ENCODE measurements around the gene GNLY. TPM values are rescaled to one million over a fixed set of nuclear protein-coding genes. Genes with fewer than 3 reads are reported as not detected.
A peak's percentile ranks its signal among the peaks of the same experiment; 100 is the strongest.

Gene GNLY
- total and polyA plus RNA-seq, 5 donors from 2014 or later = 2.4 to 10.9 (median 8.7) TPM

DNA sequence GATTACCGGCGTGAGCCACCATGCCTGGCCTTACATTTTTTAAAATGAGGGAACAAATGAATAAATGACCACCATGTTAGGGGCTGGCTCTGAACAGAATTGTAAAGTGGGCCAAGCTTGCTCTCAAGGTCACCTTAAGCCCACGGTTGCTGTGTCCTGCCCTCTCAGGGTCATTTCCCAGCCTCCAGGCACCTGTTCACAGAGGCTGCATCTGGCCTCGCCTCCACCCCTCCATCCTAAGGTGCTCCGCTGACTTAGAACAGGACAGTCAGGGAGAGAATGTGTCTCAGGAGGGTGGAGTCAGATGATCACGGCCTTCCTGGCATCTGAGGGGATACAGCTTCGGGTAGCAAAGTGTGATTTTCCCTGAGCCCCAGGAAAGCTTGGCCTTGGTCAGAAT, 33.4 kb upstream of the GNLY start:
- Histone ChIP-seq H3K4me3 (ENCODE audit: low read depth, low read length) (no peak overlapping the region), H3K36me3 (ENCODE audit: control insufficient read depth, insufficient read depth, low read length) (peaks cover 5% of the 10 kb centered on the region), H3K9me3 (ENCODE audit: control insufficient read depth in 2 of 2, low read length in 2 of 2) (no peaks in the 10 kb centered on the region), H3K27me3 (ENCODE audit: control insufficient read depth, insufficient read depth, low read length) (no peaks in the 10 kb centered on the region), H3K4me1 (ENCODE audit: control insufficient read depth, insufficient read depth, low read length, poor library complexity, severe bottlenecking) (no peaks in the 10 kb centered on the region), H3K27ac (ENCODE audit: insufficient read depth, low read length, poor library complexity, severe bottlenecking) (no peak overlapping the region)
- Mint-ChIP-seq H3K9me3 (no peaks in the 10 kb centered on the region), H3K4me3 (peak overlapping the region in 1 of 4 donors; percentile 81), H3K4me1 (peaks cover 0 to 2% (median 0%) of the 10 kb centered on the region in 4 donors), H3K27me3 (no peaks in the 10 kb centered on the region), H3K27ac (no peak overlapping the region), H3K36me3 (peaks cover 16% of the 10 kb centered on the region)
- DNase-seq (no peak), ATAC-seq (ENCODE audit: low read depth in 2 of 2) (no peak)

GRCh38 chr2:85661139-85661858, 32.9 kb upstream of the GNLY start:
- Histone ChIP-seq H3K4me1 (ENCODE audit: control insufficient read depth, insufficient read depth, low read length, poor library complexity, severe bottlenecking) (no peaks in the 10 kb centered on the region), H3K27ac (ENCODE audit: insufficient read depth, low read length, poor library complexity, severe bottlenecking) (no peak overlapping the region), H3K36me3 (ENCODE audit: control insufficient read depth, insufficient read depth, low read length) (peaks cover 4% of the 10 kb centered on the region), H3K9me3 (ENCODE audit: control insufficient read depth in 2 of 2, low read length in 2 of 2) (no peaks in the 10 kb centered on the region), H3K4me3 (ENCODE audit: low read depth, low read length) (no peak overlapping the region), H3K27me3 (ENCODE audit: control insufficient read depth, insufficient read depth, low read length) (no peaks in the 10 kb centered on the region)
- no peaks in the 10 kb centered on the region for H3K27me3 Mint-ChIP-seq
- peaks cover 12% of the 10 kb centered on the region for H3K36me3 Mint-ChIP-seq
- H3K27ac Mint-ChIP-seq = no peak overlapping the region
- H3K9me3 Mint-ChIP-seq = no peaks in the 10 kb centered on the region
- no peak overlapping the region for H3K4me3 Mint-ChIP-seq
- no peak for DNase-seq
- no peak for ATAC-seq (ENCODE audit: low read depth in 2 of 2)
- H3K4me1 Mint-ChIP-seq = peaks cover 0 to 5% (median 0%) of the 10 kb centered on the region in 4 donors

GRCh38 chr2:85662899-85663593, 31.1 kb upstream of the GNLY start:
- ATAC-seq (ENCODE audit: low read depth in 2 of 2) (no peak), DNase-seq (no peak)
- H3K9me3 Mint-ChIP-seq = peaks cover 0 to 2% (median 0%) of the 10 kb centered on the region in 7 donors
- H3K36me3 ChIP-seq (ENCODE audit: control insufficient read depth, insufficient read depth, low read length) = peaks cover 2% of the 10 kb centered on the region
- H3K4me1 Mint-ChIP-seq = peaks cover 0 to 3% (median 0%) of the 10 kb centered on the region in 4 donors
- H3K4me3 Mint-ChIP-seq = no peak overlapping the region
- H3K27ac Mint-ChIP-seq = no peak overlapping the region
- peaks cover 5% of the 10 kb centered on the region for H3K27me3 Mint-ChIP-seq
- H3K27me3 ChIP-seq (ENCODE audit: control insufficient read depth, insufficient read depth, low read length) = no peaks in the 10 kb centered on the region
- no peak overlapping the region for H3K4me3 ChIP-seq (ENCODE audit: low read depth, low read length)
- H3K9me3 ChIP-seq (ENCODE audit: control insufficient read depth in 2 of 2, low read length in 2 of 2) = no peaks in the 10 kb centered on the region
- H3K27ac ChIP-seq (ENCODE audit: insufficient read depth, low read length, poor library complexity, severe bottlenecking) = no peak overlapping the region
- H3K4me1 ChIP-seq (ENCODE audit: control insufficient read depth, insufficient read depth, low read length, poor library complexity, severe bottlenecking) = no peaks in the 10 kb centered on the region
- H3K36me3 Mint-ChIP-seq = peaks cover 5% of the 10 kb centered on the region

DNA sequence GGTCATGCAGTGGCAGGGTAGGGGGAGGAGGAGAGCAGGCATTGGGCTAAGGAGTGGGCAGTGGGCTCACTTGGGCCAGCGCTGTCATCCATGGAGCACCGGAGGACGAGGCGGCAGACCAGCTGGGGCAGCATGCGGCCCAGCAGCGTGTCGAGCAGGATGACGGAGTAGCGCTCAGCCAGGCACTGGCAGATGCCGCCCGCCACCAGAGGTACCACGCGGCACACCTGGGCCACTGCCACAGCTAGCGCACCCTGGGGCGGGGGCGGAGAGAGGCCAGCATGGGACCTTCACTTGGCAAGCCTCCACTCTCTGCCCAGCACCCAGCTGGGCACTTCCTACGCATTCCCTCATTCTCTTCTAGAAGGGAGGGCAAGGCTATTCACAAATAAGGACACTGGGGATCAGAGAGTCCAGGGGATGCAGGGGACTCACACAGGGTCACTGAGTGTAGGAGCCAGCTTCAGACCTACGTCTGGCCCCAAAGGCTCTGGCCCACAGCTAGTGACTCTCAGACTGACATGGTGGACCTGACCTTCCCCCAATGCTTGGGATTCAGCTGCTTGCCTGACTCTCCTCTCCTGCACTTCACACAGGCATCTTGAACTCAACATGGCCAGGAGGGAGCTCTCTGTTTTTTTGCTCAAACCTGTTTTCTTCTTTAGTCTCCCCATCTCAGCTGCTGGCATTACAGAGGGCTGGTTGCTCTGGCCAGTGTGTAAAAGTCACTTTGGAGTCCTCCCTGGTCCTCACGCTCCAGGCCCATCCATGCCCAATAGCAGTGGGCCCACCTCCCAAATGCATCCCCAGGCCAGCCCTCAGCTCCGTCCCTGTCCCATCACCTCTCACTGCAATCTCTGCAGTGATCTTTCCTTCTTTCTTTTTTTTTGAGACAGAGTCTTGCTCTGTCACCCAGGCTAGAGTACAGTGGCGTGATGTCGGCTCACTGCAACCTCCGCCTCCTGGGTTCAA, 30.3 kb upstream of the GNLY start:
- Mint-ChIP-seq H3K4me1 (peaks cover 0 to 3% (median 0%) of the 10 kb centered on the region in 4 donors), H3K36me3 (peaks cover 4% of the 10 kb centered on the region), H3K9me3 (peaks cover 0 to 2% (median 0%) of the 10 kb centered on the region in 7 donors), H3K27ac (no peak overlapping the region), H3K27me3 (peaks cover 11% of the 10 kb centered on the region), H3K4me3 (no peak overlapping the region)
- Histone ChIP-seq H3K27me3 (ENCODE audit: control insufficient read depth, insufficient read depth, low read length) (no peaks in the 10 kb centered on the region), H3K9me3 (ENCODE audit: control insufficient read depth in 2 of 2, low read length in 2 of 2) (no peaks in the 10 kb centered on the region), H3K36me3 (ENCODE audit: control insufficient read depth, insufficient read depth, low read length) (peaks cover 2% of the 10 kb centered on the region), H3K4me3 (ENCODE audit: low read depth, low read length) (no peak overlapping the region), H3K4me1 (ENCODE audit: control insufficient read depth, insufficient read depth, low read length, poor library complexity, severe bottlenecking) (no peaks in the 10 kb centered on the region), H3K27ac (ENCODE audit: insufficient read depth, low read length, poor library complexity, severe bottlenecking) (no peak overlapping the region)
- no peak for ATAC-seq (ENCODE audit: low read depth in 2 of 2)
- DNase-seq = no peak

- Mint-ChIP-seq H3K9me3 (peaks cover 0 to 2% (median 0%) of the 10 kb centered on the region in 7 donors), H3K27ac (no peak overlapping the region), H3K27me3 (peaks cover 11% of the 10 kb centered on the region), H3K4me1 (peaks cover 0 to 3% (median 0%) of the 10 kb centered on the region in 4 donors), H3K36me3 (no peaks in the 10 kb centered on the region), H3K4me3 (no peak overlapping the region)
- DNase-seq (no peak), ATAC-seq (ENCODE audit: low read depth in 2 of 2) (no peak)
- no peaks in the 10 kb centered on the region for H3K4me1 ChIP-seq (ENCODE audit: control insufficient read depth, insufficient read depth, low read length, poor library complexity, severe bottlenecking)
- H3K27me3 ChIP-seq (ENCODE audit: control insufficient read depth, insufficient read depth, low read length) = no peaks in the 10 kb centered on the region
- no peaks in the 10 kb centered on the region for H3K36me3 ChIP-seq (ENCODE audit: control insufficient read depth, insufficient read depth, low read length)
- H3K4me3 ChIP-seq (ENCODE audit: low read depth, low read length) = no peak overlapping the region
- no peaks in the 10 kb centered on the region for H3K9me3 ChIP-seq (ENCODE audit: control insufficient read depth in 2 of 2, low read length in 2 of 2)
- no peak overlapping the region for H3K27ac ChIP-seq (ENCODE audit: insufficient read depth, low read length, poor library complexity, severe bottlenecking)
Observed at GRCh38 chr2:85665264-85665937, 28.8 kb upstream of the GNLY start.

- H3K27me3 ChIP-seq (ENCODE audit: control insufficient read depth, insufficient read depth, low read length) = no peaks in the 10 kb centered on the region
- Mint-ChIP-seq H3K4me1 (peaks cover 0 to 3% (median 0%) of the 10 kb centered on the region in 4 donors), H3K36me3 (no peaks in the 10 kb centered on the region), H3K27me3 (peaks cover 11% of the 10 kb centered on the region), H3K9me3 (peaks cover 0 to 2% (median 0%) of the 10 kb centered on the region in 7 donors), H3K27ac (peak overlapping the region in 1 of 3 donors; percentile 20), H3K4me3 (no peak overlapping the region)
- DNase-seq = no peak
- no peak for ATAC-seq (ENCODE audit: low read depth in 2 of 2)
- no peak overlapping the region for H3K27ac ChIP-seq (ENCODE audit: insufficient read depth, low read length, poor library complexity, severe bottlenecking)
- no peaks in the 10 kb centered on the region for H3K36me3 ChIP-seq (ENCODE audit: control insufficient read depth, insufficient read depth, low read length)
- H3K9me3 ChIP-seq (ENCODE audit: control insufficient read depth in 2 of 2, low read length in 2 of 2) = no peaks in the 10 kb centered on the region
- no peaks in the 10 kb centered on the region for H3K4me1 ChIP-seq (ENCODE audit: control insufficient read depth, insufficient read depth, low read length, poor library complexity, severe bottlenecking)
- no peak overlapping the region for H3K4me3 ChIP-seq (ENCODE audit: low read depth, low read length)
Observed at GRCh38 chr2:85666016-85666415, 28.1 kb upstream of the GNLY start.

Measured in CD4-positive, CD25-positive, alpha-beta regulatory T cell (primary cell).